Thoracic aorta (tissue), 2 donors: ENCODE measurements around the gene OR2AE1. TPM values are rescaled to one million over a fixed set of nuclear protein-coding genes. Genes with fewer than 3 reads are reported as not detected.
A peak's percentile ranks its signal among the peaks of the same experiment; 100 is the strongest.

Source experiments
- ATAC-seq: fragments of 150-250 bp; one replicate; pipeline ENCODE4 v1.8.0; 2017; ENCODE audit warnings: low read depth; ENCODE audit not compliant: insufficient number of reproducible peaks, low FRiP score
- DNase-seq: peaks from one replicate; pipeline ENCODE4 v3.0.0-alpha.2; 2020; ENCODE audit warnings: low spot score
- H3K27ac ChIP-seq, 2 donors: fragments of 200-600 bp; sonication (generic); 1 replicate in 1 of 2; 2 replicates in 1 of 2; pipeline ENCODE4 v1.5.1; 2016; ENCODE audit warnings: mild to moderate bottlenecking in 2 of 2, moderate library complexity in 2 of 2
- H3K27me3 ChIP-seq: fragments of 200-600 bp; sonication (generic); replicated peaks from 2 replicates; pipeline ENCODE4 v1.6.0; 2016; ENCODE audit warnings: mild to moderate bottlenecking; ENCODE audit not compliant: insufficient read depth
- H3K36me3 ChIP-seq: fragments of 200-600 bp; sonication (generic); one replicate; pipeline ENCODE4 v1.5.1; 2016
- H3K4me1 ChIP-seq, 2 donors: fragments of 200-600 bp; sonication (generic); 1 replicate in 1 of 2; 2 replicates in 1 of 2; pipeline versions ENCODE4 v1.5.1 to v1.6.0; 2016; ENCODE audit warnings: low read depth in 2 of 2, mild to moderate bottlenecking in 1 of 2; ENCODE audit not compliant: control insufficient read depth in 1 of 2
- H3K4me3 ChIP-seq: fragments of 200-600 bp; sonication (generic); 2 replicates; pipeline ENCODE4 v1.5.1; 2016; ENCODE audit warnings: mild to moderate bottlenecking
- H3K9me3 ChIP-seq: fragments of 200-600 bp; sonication (generic); 2 replicates; pipeline ENCODE4 v1.5.1; 2016
- total RNA-seq, 2 donors: library from RNA; depleted of rRNA; stranded (reverse); fragments of >200 nt; gene quantifications; one replicate each; pipeline versions ENCODE4 v1.1.0 to v1.2.3, GENCODE V29; 2016
- TF ChIP-seq, protein P1 (sequence below): fragments of 200-600 bp; sonication (generic); IDR thresholded peaks from one replicate; pipeline ENCODE4 v1.5.1; 2019; ENCODE audit warnings: antibody characterized with exemption

Gene OR2AE1
- total RNA-seq, 2 donors from 2014 or later, result 0.41 to 2.9 TPM

GRCh38 chr7:99860281-99861127, 16.3 kb downstream of the OR2AE1 start:
- Histone ChIP-seq H3K4me1 (peaks cover 19 to 29% of the 10 kb centered on the region in 2 donors), H3K27ac (peak overlapping the region; percentile 87 to 95), H3K36me3 (no peaks in the 10 kb centered on the region), H3K27me3 (no peaks in the 10 kb centered on the region), H3K9me3 (no peaks in the 10 kb centered on the region), H3K4me3 (peak overlapping the region; percentile 32)
- peak; percentile 45 for DNase-seq
- peak; percentile 96 for ATAC-seq
- TF ChIP-seq, protein P1, sequence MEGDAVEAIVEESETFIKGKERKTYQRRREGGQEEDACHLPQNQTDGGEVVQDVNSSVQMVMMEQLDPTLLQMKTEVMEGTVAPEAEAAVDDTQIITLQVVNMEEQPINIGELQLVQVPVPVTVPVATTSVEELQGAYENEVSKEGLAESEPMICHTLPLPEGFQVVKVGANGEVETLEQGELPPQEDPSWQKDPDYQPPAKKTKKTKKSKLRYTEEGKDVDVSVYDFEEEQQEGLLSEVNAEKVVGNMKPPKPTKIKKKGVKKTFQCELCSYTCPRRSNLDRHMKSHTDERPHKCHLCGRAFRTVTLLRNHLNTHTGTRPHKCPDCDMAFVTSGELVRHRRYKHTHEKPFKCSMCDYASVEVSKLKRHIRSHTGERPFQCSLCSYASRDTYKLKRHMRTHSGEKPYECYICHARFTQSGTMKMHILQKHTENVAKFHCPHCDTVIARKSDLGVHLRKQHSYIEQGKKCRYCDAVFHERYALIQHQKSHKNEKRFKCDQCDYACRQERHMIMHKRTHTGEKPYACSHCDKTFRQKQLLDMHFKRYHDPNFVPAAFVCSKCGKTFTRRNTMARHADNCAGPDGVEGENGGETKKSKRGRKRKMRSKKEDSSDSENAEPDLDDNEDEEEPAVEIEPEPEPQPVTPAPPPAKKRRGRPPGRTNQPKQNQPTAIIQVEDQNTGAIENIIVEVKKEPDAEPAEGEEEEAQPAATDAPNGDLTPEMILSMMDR, result no peak

GRCh38 chr7:99855236-99855635, 21.6 kb downstream of the OR2AE1 start:
- Histone ChIP-seq H3K27me3 (no peaks in the 10 kb centered on the region), H3K9me3 (no peaks in the 10 kb centered on the region), H3K4me3 (no peak overlapping the region), H3K4me1 (peaks cover 7 to 12% of the 10 kb centered on the region in 2 donors), H3K27ac (no peak overlapping the region), H3K36me3 (no peaks in the 10 kb centered on the region)
- TF ChIP-seq, protein P1, result no peak
- no peak for ATAC-seq
- no peak for DNase-seq

DNA sequence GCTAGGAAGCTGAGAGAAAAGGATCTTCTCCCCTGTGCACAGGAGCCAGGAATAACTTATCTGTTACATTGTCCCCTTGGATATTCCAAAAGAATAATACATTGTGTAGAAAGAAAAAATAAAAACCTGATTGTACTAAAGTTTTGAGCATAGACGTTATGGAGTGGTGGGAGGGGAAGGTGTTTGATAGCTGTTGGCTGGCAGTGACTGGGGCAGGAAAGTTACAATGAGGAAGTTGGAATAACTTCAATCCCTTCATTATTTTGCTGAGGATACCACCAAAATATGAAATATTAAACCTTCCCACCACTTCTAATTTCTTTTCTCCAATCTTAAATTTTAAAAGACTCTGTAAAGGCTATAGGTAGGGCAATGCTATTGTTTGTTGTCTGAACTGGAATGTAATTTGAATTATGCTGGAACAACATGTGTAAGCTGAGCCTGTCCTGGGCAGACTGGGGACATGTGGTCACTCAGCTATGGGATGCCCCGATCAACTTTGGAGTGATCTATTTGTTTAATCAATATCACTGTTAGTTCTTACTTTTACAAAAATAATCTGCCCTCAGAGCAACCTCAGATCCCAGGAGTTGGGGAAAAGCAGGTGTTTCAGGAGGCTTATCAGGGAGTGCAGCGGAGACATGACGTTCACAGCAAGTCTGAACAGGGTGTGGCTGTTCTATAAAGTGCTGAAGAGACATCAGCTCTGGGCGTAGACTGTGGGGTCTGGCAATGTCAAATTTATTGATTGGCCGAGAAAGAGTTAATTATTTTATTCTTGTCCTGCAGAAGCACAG, 28.2 kb downstream of the OR2AE1 start:
- no peak overlapping the region for H3K4me3 ChIP-seq
- DNase-seq, result no peak
- no peaks in the 10 kb centered on the region for H3K4me1 ChIP-seq
- H3K36me3 ChIP-seq, result no peaks in the 10 kb centered on the region
- no peak for ATAC-seq
- H3K27ac ChIP-seq, result no peak overlapping the region
- TF ChIP-seq, protein P1, result no peak
- H3K9me3 ChIP-seq, result no peaks in the 10 kb centered on the region
- no peaks in the 10 kb centered on the region for H3K27me3 ChIP-seq

DNA sequence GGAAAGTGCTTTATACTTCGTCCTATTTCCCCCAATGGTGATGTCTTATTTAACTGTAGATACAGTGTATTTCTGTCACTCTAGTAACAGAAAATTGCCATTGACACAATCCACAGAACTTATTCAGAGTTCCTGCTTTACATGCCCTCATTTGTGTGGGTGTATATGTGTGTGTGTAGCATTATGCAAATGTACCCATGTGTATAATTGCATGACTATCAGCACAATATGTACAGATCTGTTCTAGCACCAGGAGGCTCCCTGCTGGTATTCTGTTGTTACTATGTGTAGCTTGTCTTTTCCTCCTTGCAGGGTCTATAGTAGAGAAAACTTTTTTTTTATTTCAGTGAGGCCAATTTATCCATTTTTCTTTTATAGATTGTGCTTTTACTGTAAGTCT, 32.5 kb downstream of the OR2AE1 start:
- ATAC-seq (no peak), DNase-seq (no peak)
- Histone ChIP-seq H3K4me1 (no peaks in the 10 kb centered on the region), H3K27ac (no peak overlapping the region), H3K36me3 (no peaks in the 10 kb centered on the region), H3K4me3 (no peak overlapping the region), H3K9me3 (no peaks in the 10 kb centered on the region), H3K27me3 (no peaks in the 10 kb centered on the region)
- TF ChIP-seq, protein P1, result no peak

DNA sequence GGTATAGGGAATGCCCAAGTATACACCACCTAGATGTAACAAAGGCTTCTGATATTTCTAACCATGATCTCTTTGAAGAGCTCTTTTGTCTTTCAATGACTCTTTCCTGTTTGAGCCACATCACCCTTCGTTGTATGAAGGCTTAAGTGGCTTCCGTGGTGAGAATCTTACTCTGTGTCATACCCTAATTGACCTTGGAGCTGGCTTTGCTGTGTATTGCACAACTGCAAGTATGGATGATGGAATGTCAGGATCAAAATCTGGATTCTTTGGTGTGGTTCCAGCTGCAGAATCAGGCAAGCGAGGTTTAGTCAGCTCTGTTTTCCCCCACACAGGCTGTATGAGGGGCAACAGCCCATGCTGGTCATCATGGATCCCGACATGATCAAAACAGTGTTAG, 33.0 kb downstream of the OR2AE1 start:
- Histone ChIP-seq H3K4me3 (no peak overlapping the region), H3K27me3 (no peaks in the 10 kb centered on the region), H3K27ac (no peak overlapping the region), H3K9me3 (no peaks in the 10 kb centered on the region), H3K36me3 (no peaks in the 10 kb centered on the region), H3K4me1 (no peaks in the 10 kb centered on the region)
- ATAC-seq (no peak), DNase-seq (no peak)
- TF ChIP-seq, protein P1, result no peak
